ENCODE data around the gene PEX3.

DNA sequence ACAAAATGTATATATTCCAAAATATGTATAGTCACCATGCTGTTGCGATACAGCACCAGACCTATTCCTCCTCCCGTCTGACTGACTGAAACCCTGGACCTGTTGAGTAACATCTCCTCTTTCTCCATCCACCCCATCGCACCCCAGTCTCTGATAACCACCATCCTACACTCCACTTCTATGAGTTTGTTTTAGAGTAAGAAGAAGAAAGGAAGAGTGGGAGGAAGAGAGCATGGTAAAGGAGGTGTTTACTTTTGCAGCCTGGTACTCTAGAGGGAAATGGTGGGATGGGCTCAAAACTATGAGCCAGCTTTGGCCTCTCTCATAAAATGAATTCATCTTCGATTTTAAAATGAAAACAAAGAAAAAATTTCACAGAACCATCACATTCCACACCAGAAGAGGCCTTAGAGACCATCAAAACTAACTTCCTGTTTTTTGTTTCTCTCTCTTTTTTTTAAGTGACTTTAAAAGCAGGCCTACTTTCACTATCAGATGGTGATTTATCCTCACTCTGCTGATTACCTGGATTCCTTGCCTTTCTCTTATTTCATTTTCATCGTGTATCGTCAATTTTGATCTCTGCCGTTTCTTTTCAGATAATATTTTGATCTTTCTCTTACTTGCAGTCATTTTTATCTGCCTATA, 77.7 kb downstream of the PEX3 start:
- TF ChIP-seq, protein P1, sequence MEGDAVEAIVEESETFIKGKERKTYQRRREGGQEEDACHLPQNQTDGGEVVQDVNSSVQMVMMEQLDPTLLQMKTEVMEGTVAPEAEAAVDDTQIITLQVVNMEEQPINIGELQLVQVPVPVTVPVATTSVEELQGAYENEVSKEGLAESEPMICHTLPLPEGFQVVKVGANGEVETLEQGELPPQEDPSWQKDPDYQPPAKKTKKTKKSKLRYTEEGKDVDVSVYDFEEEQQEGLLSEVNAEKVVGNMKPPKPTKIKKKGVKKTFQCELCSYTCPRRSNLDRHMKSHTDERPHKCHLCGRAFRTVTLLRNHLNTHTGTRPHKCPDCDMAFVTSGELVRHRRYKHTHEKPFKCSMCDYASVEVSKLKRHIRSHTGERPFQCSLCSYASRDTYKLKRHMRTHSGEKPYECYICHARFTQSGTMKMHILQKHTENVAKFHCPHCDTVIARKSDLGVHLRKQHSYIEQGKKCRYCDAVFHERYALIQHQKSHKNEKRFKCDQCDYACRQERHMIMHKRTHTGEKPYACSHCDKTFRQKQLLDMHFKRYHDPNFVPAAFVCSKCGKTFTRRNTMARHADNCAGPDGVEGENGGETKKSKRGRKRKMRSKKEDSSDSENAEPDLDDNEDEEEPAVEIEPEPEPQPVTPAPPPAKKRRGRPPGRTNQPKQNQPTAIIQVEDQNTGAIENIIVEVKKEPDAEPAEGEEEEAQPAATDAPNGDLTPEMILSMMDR (IDR thresholded peaks at IDR 0.05; ENCODE audit: insufficient read depth, low read length): no peak
- no peak for TF ChIP-seq GABPA (IDR thresholded peaks at IDR 0.05; ENCODE audit: low read depth)
- TF ChIP-seq, protein P2, sequence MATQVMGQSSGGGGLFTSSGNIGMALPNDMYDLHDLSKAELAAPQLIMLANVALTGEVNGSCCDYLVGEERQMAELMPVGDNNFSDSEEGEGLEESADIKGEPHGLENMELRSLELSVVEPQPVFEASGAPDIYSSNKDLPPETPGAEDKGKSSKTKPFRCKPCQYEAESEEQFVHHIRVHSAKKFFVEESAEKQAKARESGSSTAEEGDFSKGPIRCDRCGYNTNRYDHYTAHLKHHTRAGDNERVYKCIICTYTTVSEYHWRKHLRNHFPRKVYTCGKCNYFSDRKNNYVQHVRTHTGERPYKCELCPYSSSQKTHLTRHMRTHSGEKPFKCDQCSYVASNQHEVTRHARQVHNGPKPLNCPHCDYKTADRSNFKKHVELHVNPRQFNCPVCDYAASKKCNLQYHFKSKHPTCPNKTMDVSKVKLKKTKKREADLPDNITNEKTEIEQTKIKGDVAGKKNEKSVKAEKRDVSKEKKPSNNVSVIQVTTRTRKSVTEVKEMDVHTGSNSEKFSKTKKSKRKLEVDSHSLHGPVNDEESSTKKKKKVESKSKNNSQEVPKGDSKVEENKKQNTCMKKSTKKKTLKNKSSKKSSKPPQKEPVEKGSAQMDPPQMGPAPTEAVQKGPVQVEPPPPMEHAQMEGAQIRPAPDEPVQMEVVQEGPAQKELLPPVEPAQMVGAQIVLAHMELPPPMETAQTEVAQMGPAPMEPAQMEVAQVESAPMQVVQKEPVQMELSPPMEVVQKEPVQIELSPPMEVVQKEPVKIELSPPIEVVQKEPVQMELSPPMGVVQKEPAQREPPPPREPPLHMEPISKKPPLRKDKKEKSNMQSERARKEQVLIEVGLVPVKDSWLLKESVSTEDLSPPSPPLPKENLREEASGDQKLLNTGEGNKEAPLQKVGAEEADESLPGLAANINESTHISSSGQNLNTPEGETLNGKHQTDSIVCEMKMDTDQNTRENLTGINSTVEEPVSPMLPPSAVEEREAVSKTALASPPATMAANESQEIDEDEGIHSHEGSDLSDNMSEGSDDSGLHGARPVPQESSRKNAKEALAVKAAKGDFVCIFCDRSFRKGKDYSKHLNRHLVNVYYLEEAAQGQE (IDR thresholded peaks at IDR 0.05; ENCODE audit: insufficient replicate concordance, low read depth): no peak

All from HL-60 (cell line).